ENCODE measurements around the gene CALHM2.

Gene CALHM2

DNA sequence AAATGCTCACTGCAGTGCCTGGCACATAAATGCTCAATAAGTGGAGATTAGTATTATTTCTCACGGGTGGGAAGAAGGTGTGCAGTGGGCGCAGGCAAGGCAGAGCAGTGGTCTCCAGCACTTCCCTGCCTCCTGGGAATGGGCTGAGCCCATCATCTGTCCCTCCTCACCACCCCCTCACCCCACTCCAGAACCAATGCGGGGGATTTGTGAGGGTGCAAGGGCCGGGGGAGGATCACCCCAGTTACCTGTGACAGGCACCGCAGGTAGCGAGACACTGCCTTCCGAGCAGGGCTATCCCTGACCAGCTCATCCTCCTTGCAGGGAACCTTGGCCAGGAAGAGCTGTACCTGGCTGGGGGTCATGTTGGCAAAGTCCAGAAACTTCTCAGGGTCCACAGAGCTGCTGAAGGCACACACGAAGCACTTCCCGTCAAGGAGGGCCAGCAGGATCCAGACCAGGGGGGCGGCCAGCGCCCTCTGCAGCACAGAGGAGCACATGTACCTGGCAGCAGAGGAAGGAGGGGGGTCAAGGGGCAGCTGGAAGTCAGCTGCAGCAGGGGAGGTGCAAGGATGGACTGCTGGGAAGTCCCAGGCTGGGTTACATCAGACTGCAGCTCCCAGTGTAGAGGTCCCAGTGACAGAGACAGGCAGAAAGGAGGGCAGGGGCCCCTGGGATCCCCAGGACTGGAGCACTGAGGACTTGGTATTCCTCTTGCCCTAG is 24.0 kb upstream of the CALHM2 start:
- DNase-seq (ENCODE audit: low spot score) = no peak

- DNase-seq (ENCODE audit: low spot score) = no peak
These were observed 23.3 kb upstream of the CALHM2 start for GRCh38 chr10:103475437-103475836.

DNA sequence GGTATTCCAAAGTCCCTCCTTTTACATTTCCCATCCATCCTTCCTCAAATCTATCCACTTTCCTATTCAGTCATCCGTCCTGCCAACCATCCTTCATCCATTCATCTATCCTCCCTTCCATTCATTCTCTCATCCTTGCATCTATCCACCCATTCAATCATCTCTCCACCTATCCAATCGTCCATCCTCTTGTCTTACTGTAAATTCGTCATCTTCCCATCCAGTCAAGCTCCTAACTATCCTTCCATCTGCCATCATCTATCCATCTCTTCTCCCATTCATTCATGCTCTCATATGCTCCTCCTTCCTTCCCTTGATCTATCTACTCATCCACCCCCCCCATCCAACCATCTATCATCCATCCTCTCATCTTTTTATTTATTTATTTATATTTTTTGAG is 21.9 kb upstream of the CALHM2 start:
- no peak for DNase-seq (ENCODE audit: low spot score)

GRCh38 chr10:103473261-103473671 is 21.1 kb upstream of the CALHM2 start:
- no peak for DNase-seq (ENCODE audit: low spot score)

GRCh38 chr10:103472005-103472404 is 19.8 kb upstream of the CALHM2 start:
- DNase-seq (ENCODE audit: low spot score) = no peak

GRCh38 chr10:103470761-103471653 is 18.8 kb upstream of the CALHM2 start:
- no peak for DNase-seq (ENCODE audit: low spot score)

GRCh38 chr10:103469201-103469600 is 17.0 kb upstream of the CALHM2 start:
- no peak for DNase-seq (ENCODE audit: low spot score)

DNA sequence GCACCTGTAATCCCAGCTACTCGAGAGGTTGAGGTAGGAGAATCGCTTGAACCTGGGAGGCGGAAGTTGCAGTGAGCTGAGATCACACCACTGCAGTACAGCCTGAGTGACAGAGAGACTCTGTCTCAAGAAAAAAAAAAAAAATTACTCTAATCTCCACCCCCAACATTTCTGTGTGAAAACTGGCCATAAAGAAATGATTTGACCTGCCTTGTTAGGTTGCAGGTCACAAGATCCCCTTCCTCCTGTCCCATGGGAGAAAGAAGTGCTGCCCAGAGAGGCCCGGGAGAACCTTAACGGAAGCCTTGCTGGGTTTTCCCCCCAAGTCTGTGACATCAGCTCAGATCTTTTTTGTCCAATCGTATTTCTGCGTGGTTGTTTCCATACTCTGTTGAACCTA is 15.2 kb upstream of the CALHM2 start:
- no peak for DNase-seq (ENCODE audit: low spot score)

DNA sequence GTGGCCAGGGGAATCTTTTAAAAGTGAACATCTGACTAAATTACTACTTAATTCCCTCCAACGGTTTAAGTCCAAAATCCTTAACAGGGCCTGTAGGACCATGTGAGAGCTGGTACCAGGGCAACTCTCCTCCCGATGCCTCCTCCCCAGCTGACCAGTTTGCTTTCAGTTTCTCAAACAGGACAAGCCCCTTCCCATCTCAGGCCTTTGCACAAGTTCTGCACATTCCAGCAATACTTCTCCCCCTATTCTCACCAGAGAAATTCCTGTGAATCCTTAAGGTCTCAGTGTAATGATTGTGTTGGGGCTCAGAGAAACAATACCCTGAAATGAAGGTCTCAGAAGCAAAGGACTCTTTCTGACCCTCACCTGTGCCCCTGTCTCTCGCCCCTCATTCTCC is 14.6 kb upstream of the CALHM2 start:
- DNase-seq (ENCODE audit: low spot score) = no peak

- no peak for DNase-seq (ENCODE audit: low spot score)
These were observed 13.4 kb upstream of the CALHM2 start for GRCh38 chr10:103465411-103466179.

DNA sequence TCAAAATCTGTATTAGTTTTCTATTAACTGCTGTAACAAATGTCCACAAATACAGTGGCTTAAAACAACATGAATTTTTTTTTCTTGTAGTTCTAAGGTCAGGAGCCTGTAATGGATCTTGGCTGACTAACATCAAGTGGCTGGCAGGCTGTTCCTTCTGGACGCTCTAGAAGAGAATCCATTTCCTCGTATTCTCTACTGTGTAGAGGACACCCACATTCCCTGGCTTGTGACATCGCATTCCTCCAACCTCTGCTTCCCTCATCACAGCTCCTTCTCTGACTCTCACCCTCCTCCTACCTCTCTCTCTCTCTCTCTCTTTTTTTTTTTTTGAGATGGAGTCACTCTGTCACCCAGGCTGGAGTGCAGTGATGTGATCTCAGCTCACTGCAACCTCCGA is 11.3 kb upstream of the CALHM2 start:
- DNase-seq (ENCODE audit: low spot score) = no peak

DNA sequence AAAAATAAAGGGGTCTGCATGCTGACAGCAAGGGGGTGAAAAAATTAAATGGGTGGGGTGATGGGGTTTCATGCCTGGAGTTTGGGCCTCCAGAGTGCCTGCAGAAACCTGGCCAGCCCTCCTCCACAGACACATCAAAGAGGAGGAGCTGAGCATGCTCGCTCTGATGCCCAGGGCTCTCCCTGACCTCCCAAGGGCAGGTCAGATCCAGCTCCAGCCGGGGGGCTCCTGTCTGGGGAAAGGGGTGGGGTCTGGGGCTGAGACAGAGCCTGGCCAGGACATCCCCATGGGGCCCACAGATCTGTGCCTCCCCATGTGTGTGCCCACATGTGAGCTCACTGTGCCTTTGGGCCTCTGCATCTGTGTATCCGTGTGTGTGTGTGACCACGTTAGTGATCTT is 7.4 kb upstream of the CALHM2 start:
- DNase-seq (ENCODE audit: low spot score) = no peak

GRCh38 chr10:103458720-103459119 is 6.5 kb upstream of the CALHM2 start, which contains the start of gene CALHM1:
CALHM1 (minus strand) TSS chr10:103458900; CDS start chr10:103458751, 149 bp downstream.
- no peak for DNase-seq (ENCODE audit: low spot score)

GRCh38 chr10:103457896-103458583 is 5.9 kb upstream of the CALHM2 start:
- DNase-seq (ENCODE audit: low spot score) = no peak

DNA sequence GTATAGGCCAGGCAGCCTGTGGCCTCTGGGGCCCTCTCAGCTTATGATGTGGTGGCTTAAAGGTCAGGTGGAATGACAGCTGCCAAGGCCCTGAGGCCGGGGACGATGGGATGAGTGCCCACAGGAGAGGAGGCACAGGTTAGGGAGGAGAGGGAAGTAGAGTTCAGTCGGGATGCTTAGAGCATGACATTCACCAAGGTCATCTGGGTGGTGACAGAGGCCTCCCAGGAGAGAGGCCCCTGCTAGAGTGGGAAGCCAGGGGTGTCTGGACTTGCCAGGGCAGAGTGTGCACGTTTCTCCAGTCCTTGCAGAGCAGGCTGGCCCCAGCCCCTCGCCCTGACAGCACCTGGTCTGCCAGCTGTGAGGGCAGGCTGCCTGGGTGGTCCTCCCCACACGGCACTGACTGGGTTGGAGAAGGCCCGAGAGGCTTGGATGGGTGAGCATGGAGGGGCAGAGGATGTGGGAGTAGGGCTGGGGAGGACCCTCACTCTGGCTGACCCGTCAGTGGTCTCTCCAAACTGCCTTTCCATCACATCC is 5.1 kb upstream of the CALHM2 start:
- DNase-seq (ENCODE audit: low spot score) = no peak

GRCh38 chr10:103456074-103456660 is 4.0 kb upstream of the CALHM2 start:
- DNase-seq (ENCODE audit: low spot score) = no peak

DNA sequence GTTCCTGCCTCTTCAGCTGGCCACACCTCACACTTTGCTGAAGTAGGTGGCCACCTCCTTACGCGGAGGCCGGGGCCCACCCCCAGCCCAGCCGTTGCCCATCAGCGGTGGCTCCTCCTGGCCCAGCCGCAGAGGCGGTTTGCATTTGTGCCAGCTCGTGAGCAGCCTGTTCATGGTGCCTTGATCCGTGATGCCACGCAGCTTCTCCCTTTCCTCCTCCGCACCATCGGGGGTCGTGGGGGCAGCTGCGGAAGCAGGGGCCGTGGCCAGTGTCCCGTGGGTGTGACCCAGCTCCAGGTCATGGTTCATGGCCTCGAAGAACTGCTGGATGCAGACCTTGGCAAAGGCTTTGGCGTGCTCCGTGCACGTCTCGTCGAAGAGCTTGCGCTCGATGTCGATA is 3.1 kb upstream of the CALHM2 start:
- DNase-seq (ENCODE audit: low spot score) = no peak

GRCh38 chr10:103454026-103454425 is 1.9 kb upstream of the CALHM2 start:
- DNase-seq (ENCODE audit: low spot score) = no peak

- DNase-seq (ENCODE audit: low spot score) = no peak
These were observed 498 bp upstream of the CALHM2 start for GRCh38 chr10:103452506-103453230.

GRCh38 chr10:103451091-103451813 is 918 bp downstream of the CALHM2 start:
- DNase-seq (ENCODE audit: low spot score) = no peak
